ENCODE data around the gene ZNF532.

Gene ZNF532

DNA sequence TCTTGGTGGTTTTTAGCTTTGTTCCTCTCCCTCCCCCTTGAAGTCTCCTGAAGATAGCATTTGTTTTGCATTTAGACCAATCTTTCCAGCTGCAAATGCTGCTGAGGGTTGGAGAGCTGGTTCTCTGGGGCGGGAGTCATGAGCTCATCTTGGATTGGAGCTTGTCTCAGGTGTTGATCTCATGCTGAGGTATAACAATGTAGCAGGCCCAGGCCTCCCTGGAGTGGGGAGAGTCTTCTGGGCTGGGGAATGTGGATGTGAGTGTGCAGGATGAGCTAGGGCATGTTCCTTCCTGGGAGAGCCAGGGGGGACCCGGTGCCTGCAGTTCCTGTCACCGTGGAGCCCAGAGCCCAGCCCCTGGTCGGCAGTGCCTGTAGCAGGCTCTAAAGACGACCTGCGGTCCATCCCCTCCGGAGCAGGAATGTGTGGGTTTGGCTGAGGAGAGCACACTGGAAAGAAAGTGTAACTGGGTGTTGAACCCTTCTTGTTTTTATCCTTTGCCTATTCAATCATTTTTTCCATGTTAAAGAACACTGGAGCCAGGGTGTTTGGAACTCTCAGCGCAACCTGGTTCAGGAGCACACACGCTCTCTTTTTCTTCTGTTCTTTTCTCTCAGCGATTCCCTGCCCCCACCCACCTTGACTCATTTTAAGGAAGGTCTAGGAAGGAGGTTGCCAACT lies 2.7 kb downstream of the ZNF532 start:
- Histone ChIP-seq H3K27me3 (replicated peaks; ENCODE audit: control insufficient read depth, insufficient read depth, low read length, poor library complexity, severe bottlenecking) (peaks cover 3% of the 10 kb centered on the region), H3K36me3 (ENCODE audit: control insufficient read depth, insufficient read depth, low read length) (no peaks in the 10 kb centered on the region), H3K4me1 (ENCODE audit: control insufficient read depth, insufficient read depth, low read length, poor library complexity, severe bottlenecking) (no peaks in the 10 kb centered on the region), H3K4me3 (ENCODE audit: insufficient read depth, low read depth, low read length, poor library complexity, severe bottlenecking) (no peak overlapping the region), H3K9me3 (ENCODE audit: control insufficient read depth, low read length) (no peaks in the 10 kb centered on the region), H3K27ac (ENCODE audit: insufficient read depth, low read length, poor library complexity, severe bottlenecking) (no peak overlapping the region)
- DNase-seq = no peak

DNA sequence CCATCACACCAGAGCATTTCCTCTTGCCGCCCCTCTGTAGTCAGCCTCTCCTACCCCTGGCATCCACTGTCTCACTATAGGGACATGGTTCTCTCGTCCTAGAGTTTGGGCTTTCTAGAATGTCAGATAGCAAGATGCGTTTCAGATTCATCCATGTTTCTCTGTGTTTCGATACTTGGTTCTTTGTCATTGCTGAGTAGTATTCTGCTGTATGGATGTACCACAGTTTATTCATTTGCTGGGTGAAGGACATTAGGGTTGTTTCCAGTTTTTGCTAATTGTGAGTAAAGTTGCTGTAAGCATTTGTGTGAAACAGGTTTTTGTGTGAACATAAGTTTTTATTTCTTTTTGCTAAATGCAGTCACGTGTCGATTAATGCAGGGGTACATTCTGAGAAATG lies 3.8 kb downstream of the ZNF532 start:
- Histone ChIP-seq H3K4me3 (ENCODE audit: insufficient read depth, low read depth, low read length, poor library complexity, severe bottlenecking) (no peak overlapping the region), H3K4me1 (ENCODE audit: control insufficient read depth, insufficient read depth, low read length, poor library complexity, severe bottlenecking) (no peaks in the 10 kb centered on the region), H3K27ac (ENCODE audit: insufficient read depth, low read length, poor library complexity, severe bottlenecking) (no peak overlapping the region), H3K27me3 (replicated peaks; ENCODE audit: control insufficient read depth, insufficient read depth, low read length, poor library complexity, severe bottlenecking) (peaks cover 3% of the 10 kb centered on the region), H3K36me3 (ENCODE audit: control insufficient read depth, insufficient read depth, low read length) (no peaks in the 10 kb centered on the region), H3K9me3 (ENCODE audit: control insufficient read depth, low read length) (no peaks in the 10 kb centered on the region)
- no peak for DNase-seq

DNA sequence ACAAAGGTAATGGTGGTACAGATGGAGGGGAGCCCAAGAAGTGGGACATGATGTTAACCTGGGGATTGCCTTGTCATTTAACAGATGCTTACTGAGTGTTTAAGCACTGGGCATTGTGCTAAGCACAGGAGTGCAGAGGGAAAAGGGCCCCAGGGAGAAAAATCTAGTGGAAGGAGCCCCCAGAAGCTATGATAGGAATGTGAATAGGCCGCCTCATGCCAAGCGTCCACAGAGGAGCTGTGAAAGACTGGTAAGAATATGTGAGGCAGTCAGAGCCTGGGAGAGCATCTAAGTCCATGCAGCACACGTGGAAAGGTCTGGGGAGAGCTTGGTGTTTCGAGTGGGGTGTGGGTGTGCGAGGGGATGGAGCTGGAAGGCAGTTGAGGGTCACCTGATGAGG lies 5.5 kb downstream of the ZNF532 start:
- H3K27ac ChIP-seq (ENCODE audit: insufficient read depth, low read length, poor library complexity, severe bottlenecking) = no peak overlapping the region
- H3K4me1 ChIP-seq (ENCODE audit: control insufficient read depth, insufficient read depth, low read length, poor library complexity, severe bottlenecking) = no peaks in the 10 kb centered on the region
- no peaks in the 10 kb centered on the region for H3K36me3 ChIP-seq (ENCODE audit: control insufficient read depth, insufficient read depth, low read length)
- no peak for DNase-seq
- no peaks in the 10 kb centered on the region for H3K27me3 ChIP-seq (replicated peaks; ENCODE audit: control insufficient read depth, insufficient read depth, low read length, poor library complexity, severe bottlenecking)
- no peaks in the 10 kb centered on the region for H3K9me3 ChIP-seq (ENCODE audit: control insufficient read depth, low read length)
- no peak overlapping the region for H3K4me3 ChIP-seq (ENCODE audit: insufficient read depth, low read depth, low read length, poor library complexity, severe bottlenecking)

DNA sequence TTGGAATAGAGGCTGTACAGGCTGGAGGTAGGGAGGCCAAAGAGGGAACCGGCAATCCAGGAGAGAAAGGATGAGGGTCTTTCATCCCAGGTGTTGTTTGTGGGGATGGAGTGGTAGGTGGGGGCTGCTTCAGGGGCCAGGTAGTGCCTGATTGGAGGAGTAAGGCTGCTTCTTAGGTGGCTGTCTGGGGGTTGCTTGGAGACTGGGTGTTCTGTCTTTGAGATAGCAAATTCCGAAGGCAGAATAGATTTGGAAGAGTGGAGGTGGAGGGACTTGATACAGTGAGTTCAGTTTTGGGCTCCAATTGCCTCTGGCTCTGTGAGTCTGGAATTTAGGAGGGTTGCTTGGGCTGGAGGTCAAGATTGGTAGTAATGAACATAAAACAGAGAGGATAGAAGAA lies 5.9 kb downstream of the ZNF532 start:
- H3K27me3 ChIP-seq (replicated peaks; ENCODE audit: control insufficient read depth, insufficient read depth, low read length, poor library complexity, severe bottlenecking) = no peaks in the 10 kb centered on the region
- H3K4me1 ChIP-seq (ENCODE audit: control insufficient read depth, insufficient read depth, low read length, poor library complexity, severe bottlenecking) = no peaks in the 10 kb centered on the region
- no peak for DNase-seq
- no peak overlapping the region for H3K27ac ChIP-seq (ENCODE audit: insufficient read depth, low read length, poor library complexity, severe bottlenecking)
- no peak overlapping the region for H3K4me3 ChIP-seq (ENCODE audit: insufficient read depth, low read depth, low read length, poor library complexity, severe bottlenecking)
- no peaks in the 10 kb centered on the region for H3K36me3 ChIP-seq (ENCODE audit: control insufficient read depth, insufficient read depth, low read length)
- no peaks in the 10 kb centered on the region for H3K9me3 ChIP-seq (ENCODE audit: control insufficient read depth, low read length)

DNA sequence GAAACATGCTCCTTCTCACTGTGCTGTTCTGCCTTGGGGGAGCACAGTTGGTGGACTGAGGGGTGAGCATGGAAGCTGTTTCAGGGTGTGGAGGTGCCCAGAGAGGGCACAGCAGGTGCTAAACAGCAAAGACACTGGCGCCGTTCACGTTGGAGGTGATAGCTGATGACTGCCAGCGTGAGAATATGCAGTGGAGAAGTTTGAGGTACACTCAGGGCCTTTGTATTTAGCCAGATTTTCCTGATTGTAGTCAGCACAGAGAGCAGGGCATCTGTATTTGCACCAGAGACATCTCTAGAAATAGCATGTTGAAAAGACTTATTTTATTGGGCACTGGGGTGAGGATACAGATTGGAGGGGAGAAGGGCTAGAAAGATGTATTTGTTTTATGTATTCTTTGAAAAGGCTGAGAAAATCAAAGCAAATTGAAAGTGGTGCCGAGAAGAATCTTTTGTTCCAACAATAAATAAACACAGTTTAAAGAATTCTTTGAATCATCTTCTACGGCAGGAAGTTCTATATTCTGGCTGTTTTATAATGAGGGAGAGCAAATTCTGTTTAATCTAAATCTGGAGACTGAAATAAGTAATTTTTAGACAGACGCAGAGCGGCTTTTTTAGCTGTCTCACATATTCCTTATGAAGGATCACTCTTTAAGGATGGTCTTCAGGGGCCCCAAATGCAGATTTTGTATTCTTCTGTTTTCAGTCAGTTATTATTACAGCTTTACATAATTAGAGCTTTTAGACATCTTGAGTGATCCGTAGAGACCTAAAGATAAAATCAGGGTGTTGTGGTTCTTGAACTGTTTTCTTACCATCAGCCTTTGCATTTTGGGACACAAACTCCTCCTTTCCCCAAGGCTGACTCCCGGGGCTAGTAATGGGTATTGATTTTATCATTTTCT lies 7.1 kb downstream of the ZNF532 start:
- Histone ChIP-seq H3K36me3 (ENCODE audit: control insufficient read depth, insufficient read depth, low read length) (no peaks in the 10 kb centered on the region), H3K4me3 (ENCODE audit: insufficient read depth, low read depth, low read length, poor library complexity, severe bottlenecking) (no peak overlapping the region), H3K4me1 (ENCODE audit: control insufficient read depth, insufficient read depth, low read length, poor library complexity, severe bottlenecking) (no peaks in the 10 kb centered on the region), H3K9me3 (ENCODE audit: control insufficient read depth, low read length) (no peaks in the 10 kb centered on the region), H3K27ac (ENCODE audit: insufficient read depth, low read length, poor library complexity, severe bottlenecking) (no peak overlapping the region), H3K27me3 (replicated peaks; ENCODE audit: control insufficient read depth, insufficient read depth, low read length, poor library complexity, severe bottlenecking) (no peaks in the 10 kb centered on the region)
- no peak for DNase-seq

DNA sequence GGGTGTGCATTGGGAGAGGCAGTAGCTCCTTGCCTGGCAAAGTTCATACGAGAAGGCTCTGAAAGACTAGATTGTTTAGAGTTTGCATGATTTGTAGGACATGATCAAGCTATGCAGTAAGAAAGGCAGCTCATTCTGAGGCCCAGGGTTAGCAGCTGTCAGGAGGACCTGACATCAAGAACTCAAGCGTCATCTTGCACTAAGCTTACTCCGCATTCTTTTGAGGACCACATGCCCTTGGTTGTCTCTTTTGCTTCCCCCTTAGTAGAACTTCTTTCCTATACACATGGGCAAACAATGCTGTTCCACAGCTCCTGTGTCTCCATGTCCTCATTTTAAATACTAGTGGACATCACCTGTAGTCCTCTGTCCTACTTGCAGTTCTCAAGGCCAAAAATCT lies 14.0 kb downstream of the ZNF532 start:
- no peaks in the 10 kb centered on the region for H3K36me3 ChIP-seq (ENCODE audit: control insufficient read depth, insufficient read depth, low read length)
- H3K27ac ChIP-seq (ENCODE audit: insufficient read depth, low read length, poor library complexity, severe bottlenecking) = no peak overlapping the region
- no peaks in the 10 kb centered on the region for H3K27me3 ChIP-seq (replicated peaks; ENCODE audit: control insufficient read depth, insufficient read depth, low read length, poor library complexity, severe bottlenecking)
- DNase-seq = no peak
- H3K4me1 ChIP-seq (ENCODE audit: control insufficient read depth, insufficient read depth, low read length, poor library complexity, severe bottlenecking) = no peaks in the 10 kb centered on the region
- H3K9me3 ChIP-seq (ENCODE audit: control insufficient read depth, low read length) = no peaks in the 10 kb centered on the region
- no peak overlapping the region for H3K4me3 ChIP-seq (ENCODE audit: insufficient read depth, low read depth, low read length, poor library complexity, severe bottlenecking)

DNA sequence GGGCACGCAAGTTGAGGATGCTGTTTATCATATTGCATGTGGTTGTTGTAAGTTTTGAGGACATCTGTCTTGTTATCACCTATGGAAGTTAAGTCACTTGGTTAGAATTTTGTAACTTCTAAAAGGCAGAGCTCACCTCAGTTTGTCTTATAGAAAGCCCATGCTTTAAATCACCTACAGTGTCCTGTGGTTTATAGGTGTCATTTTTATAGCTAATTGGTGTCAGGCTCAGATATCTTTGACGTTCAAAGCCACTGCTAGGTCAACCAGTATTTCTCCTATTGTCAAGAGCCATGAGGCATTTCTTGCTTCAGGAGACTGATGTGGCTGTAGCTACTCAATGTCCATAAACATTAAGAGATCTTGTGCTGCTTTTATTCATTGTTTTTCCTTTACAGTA lies 16.8 kb downstream of the ZNF532 start:
- no peaks in the 10 kb centered on the region for H3K4me1 ChIP-seq (ENCODE audit: control insufficient read depth, insufficient read depth, low read length, poor library complexity, severe bottlenecking)
- DNase-seq = no peak
- no peak overlapping the region for H3K27ac ChIP-seq (ENCODE audit: insufficient read depth, low read length, poor library complexity, severe bottlenecking)
- no peaks in the 10 kb centered on the region for H3K27me3 ChIP-seq (replicated peaks; ENCODE audit: control insufficient read depth, insufficient read depth, low read length, poor library complexity, severe bottlenecking)
- H3K36me3 ChIP-seq (ENCODE audit: control insufficient read depth, insufficient read depth, low read length) = no peaks in the 10 kb centered on the region
- no peaks in the 10 kb centered on the region for H3K9me3 ChIP-seq (ENCODE audit: control insufficient read depth, low read length)
- H3K4me3 ChIP-seq (ENCODE audit: insufficient read depth, low read depth, low read length, poor library complexity, severe bottlenecking) = no peak overlapping the region

DNA sequence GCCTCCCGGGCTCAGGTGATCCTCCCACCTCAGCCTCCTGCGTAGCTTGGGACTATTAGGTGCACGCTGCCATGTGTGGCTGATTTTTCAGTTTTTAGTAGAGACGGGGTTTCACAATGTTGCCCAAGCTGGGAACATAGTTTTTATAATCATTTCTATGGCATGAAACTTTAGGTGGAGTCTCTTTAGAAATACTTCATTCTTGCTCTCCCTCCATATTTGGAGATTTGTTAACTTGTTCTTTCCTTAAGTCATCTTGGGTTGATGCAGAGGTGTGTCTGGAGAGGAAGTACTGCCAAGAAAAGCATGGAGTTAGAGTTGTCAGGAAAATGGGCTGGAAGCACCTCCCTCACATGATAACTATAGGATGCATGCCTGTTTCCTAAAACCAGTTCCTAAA lies 17.4 kb downstream of the ZNF532 start:
- no peak overlapping the region for H3K27ac ChIP-seq (ENCODE audit: insufficient read depth, low read length, poor library complexity, severe bottlenecking)
- DNase-seq = no peak
- no peak overlapping the region for H3K4me3 ChIP-seq (ENCODE audit: insufficient read depth, low read depth, low read length, poor library complexity, severe bottlenecking)

DNA sequence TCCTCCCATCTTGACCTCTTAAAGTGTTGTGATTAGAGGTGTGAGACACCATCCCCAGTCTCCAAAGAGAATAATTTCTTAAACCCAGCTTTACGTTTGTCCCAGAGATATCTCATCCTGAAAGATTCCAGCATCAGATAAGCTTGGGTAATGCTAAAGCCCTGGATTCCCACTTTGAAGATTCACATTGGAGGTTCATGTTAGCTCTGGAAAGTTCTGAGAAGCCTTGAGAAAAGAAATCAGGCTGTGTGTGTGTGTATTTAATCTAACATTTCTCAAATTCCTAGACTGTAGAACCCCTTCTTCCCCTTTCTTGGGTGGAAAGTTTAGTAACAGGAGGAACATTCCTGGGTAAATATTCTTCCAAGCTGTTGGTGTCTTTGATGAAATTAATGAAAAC lies 18.0 kb downstream of the ZNF532 start:
- H3K36me3 ChIP-seq (ENCODE audit: control insufficient read depth, insufficient read depth, low read length) = no peaks in the 10 kb centered on the region
- H3K4me1 ChIP-seq (ENCODE audit: control insufficient read depth, insufficient read depth, low read length, poor library complexity, severe bottlenecking) = peaks cover 4% of the 10 kb centered on the region
- DNase-seq = no peak
- no peak overlapping the region for H3K27ac ChIP-seq (ENCODE audit: insufficient read depth, low read length, poor library complexity, severe bottlenecking)
- no peaks in the 10 kb centered on the region for H3K9me3 ChIP-seq (ENCODE audit: control insufficient read depth, low read length)
- H3K4me3 ChIP-seq (ENCODE audit: insufficient read depth, low read depth, low read length, poor library complexity, severe bottlenecking) = no peak overlapping the region
- H3K27me3 ChIP-seq (replicated peaks; ENCODE audit: control insufficient read depth, insufficient read depth, low read length, poor library complexity, severe bottlenecking) = no peaks in the 10 kb centered on the region

More for the DNA sequence above, 17.4 kb downstream of the ZNF532 start:
- Histone ChIP-seq H3K27me3 (replicated peaks; ENCODE audit: control insufficient read depth, insufficient read depth, low read length, poor library complexity, severe bottlenecking) (no peaks in the 10 kb centered on the region), H3K36me3 (ENCODE audit: control insufficient read depth, insufficient read depth, low read length) (no peaks in the 10 kb centered on the region), H3K4me1 (ENCODE audit: control insufficient read depth, insufficient read depth, low read length, poor library complexity, severe bottlenecking) (no peaks in the 10 kb centered on the region), H3K9me3 (ENCODE audit: control insufficient read depth, low read length) (no peaks in the 10 kb centered on the region)

DNA sequence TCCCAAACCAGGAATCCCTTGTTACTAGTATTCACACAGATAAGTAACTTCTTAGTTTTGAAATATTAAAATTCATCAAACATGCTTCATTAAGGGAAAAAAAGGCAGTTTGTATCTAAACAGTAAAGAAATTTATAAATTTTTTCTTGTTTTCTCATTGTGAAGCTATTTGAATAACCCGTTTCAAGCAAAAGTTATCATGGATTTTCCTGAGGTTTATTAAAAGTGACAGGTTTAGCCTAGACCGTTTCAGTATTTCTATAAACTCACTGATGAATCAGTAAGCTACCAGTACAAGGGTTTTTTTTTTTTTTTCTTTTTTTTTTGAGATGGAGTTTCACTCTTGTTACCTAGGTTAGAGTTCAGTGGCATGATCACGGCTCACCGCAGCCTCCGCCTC lies 20.0 kb downstream of the ZNF532 start:
- no peak for DNase-seq
- H3K27me3 ChIP-seq (replicated peaks; ENCODE audit: control insufficient read depth, insufficient read depth, low read length, poor library complexity, severe bottlenecking) = no peaks in the 10 kb centered on the region
- H3K4me3 ChIP-seq (ENCODE audit: insufficient read depth, low read depth, low read length, poor library complexity, severe bottlenecking) = no peak overlapping the region
- H3K27ac ChIP-seq (ENCODE audit: insufficient read depth, low read length, poor library complexity, severe bottlenecking) = no peak overlapping the region
- peaks cover 6% of the 10 kb centered on the region for H3K4me1 ChIP-seq (ENCODE audit: control insufficient read depth, insufficient read depth, low read length, poor library complexity, severe bottlenecking)
- no peaks in the 10 kb centered on the region for H3K9me3 ChIP-seq (ENCODE audit: control insufficient read depth, low read length)
- H3K36me3 ChIP-seq (ENCODE audit: control insufficient read depth, insufficient read depth, low read length) = no peaks in the 10 kb centered on the region
